Mesothelial cell of epicardium (in vitro differentiated cells): ENCODE measurements around the gene REPS2. TPM values are rescaled to one million over a fixed set of nuclear protein-coding genes. Genes with fewer than 3 reads are reported as not detected.

Source experiments
- DNase-seq, 2 experiments: peaks; one replicate each; pipeline ENCODE4 v3.0.0; 2021; ENCODE audit warnings: low spot score in 2 of 2; ENCODE audit not compliant: unreplicated experiment in 2 of 2
- H3K27ac Mint-ChIP-seq: 2 replicates; pipeline ENCODE4 v1.8.0; 2021; ENCODE audit warnings: mixed read lengths
- H3K27me3 Mint-ChIP-seq: 2 replicates; pipeline ENCODE4 v1.8.0; 2021; ENCODE audit warnings: low read depth, mixed read lengths
- H3K36me3 Mint-ChIP-seq: 2 replicates; pipeline ENCODE4 v1.8.0; 2021; ENCODE audit warnings: mixed read lengths
- H3K4me1 Mint-ChIP-seq: 2 replicates; pipeline ENCODE4 v1.8.0; 2021; ENCODE audit warnings: mixed read lengths
- H3K4me3 Mint-ChIP-seq: 2 replicates; pipeline ENCODE4 v1.8.0; 2021; ENCODE audit warnings: mild to moderate bottlenecking, moderate library complexity, mixed read lengths
- H3K9me3 Mint-ChIP-seq: 2 replicates; pipeline ENCODE4 v1.8.0; 2021; ENCODE audit warnings: mixed read lengths
- CTCF ChIP-seq: fragments of 200-600 bp; sonication (generic); IDR thresholded peaks from one replicate; pipeline ENCODE4 v1.5.0; 2021; ENCODE audit warnings: antibody characterized with exemption; ENCODE audit not compliant: unreplicated experiment
- total RNA-seq: library from RNA; stranded (reverse); gene quantifications from 3 replicates; pipeline ENCODE4 v1.2.1, GENCODE V29; 2021

REPS2 gene
- total RNA-seq, 1 donor from 2014 or later, result 5.2 TPM

GRCh38 chrX:17031827-17032226 is 85.4 kb downstream of the REPS2 start:
- Mint-ChIP-seq H3K27me3 (peaks cover 28% of the 10 kb centered on the region), H3K9me3 (no peaks in the 10 kb centered on the region), H3K4me3 (no peak overlapping the region), H3K4me1 (peaks cover 13% of the 10 kb centered on the region), H3K36me3 (no peaks in the 10 kb centered on the region), H3K27ac (no peak overlapping the region)
- no peak for TF ChIP-seq CTCF
- no peak for DNase-seq

GRCh38 chrX:17032351-17032750 is 85.9 kb downstream of the REPS2 start:
- H3K27me3 Mint-ChIP-seq, result peaks cover 24% of the 10 kb centered on the region
- no peak for DNase-seq
- H3K9me3 Mint-ChIP-seq, result no peaks in the 10 kb centered on the region
- peaks cover 16% of the 10 kb centered on the region for H3K4me1 Mint-ChIP-seq
- TF ChIP-seq CTCF, result no peak
- no peaks in the 10 kb centered on the region for H3K36me3 Mint-ChIP-seq
- H3K4me3 Mint-ChIP-seq, result no peak overlapping the region
- H3K27ac Mint-ChIP-seq, result no peak overlapping the region

- no peak for TF ChIP-seq CTCF
- DNase-seq, result no peak
- H3K9me3 Mint-ChIP-seq, result no peaks in the 10 kb centered on the region
- H3K4me1 Mint-ChIP-seq, result peaks cover 20% of the 10 kb centered on the region
- H3K27ac Mint-ChIP-seq, result no peak overlapping the region
- H3K36me3 Mint-ChIP-seq, result no peaks in the 10 kb centered on the region
- peaks cover 24% of the 10 kb centered on the region for H3K27me3 Mint-ChIP-seq
- no peak overlapping the region for H3K4me3 Mint-ChIP-seq
Measured at GRCh38 chrX:17033225-17033624, 86.8 kb downstream of the REPS2 start.

- no peaks in the 10 kb centered on the region for H3K36me3 Mint-ChIP-seq
- TF ChIP-seq CTCF, result no peak
- no peak for DNase-seq
- no peak overlapping the region for H3K4me3 Mint-ChIP-seq
- H3K27ac Mint-ChIP-seq, result no peak overlapping the region
- H3K4me1 Mint-ChIP-seq, result peaks cover 38% of the 10 kb centered on the region
- H3K27me3 Mint-ChIP-seq, result peaks cover 19% of the 10 kb centered on the region
- H3K9me3 Mint-ChIP-seq, result no peaks in the 10 kb centered on the region
Measured at GRCh38 chrX:17035111-17035510, 88.7 kb downstream of the REPS2 start.

- Mint-ChIP-seq H3K4me3 (no peak overlapping the region), H3K27me3 (peaks cover 14% of the 10 kb centered on the region), H3K9me3 (no peaks in the 10 kb centered on the region), H3K36me3 (no peaks in the 10 kb centered on the region), H3K4me1 (peaks cover 45% of the 10 kb centered on the region), H3K27ac (peak overlapping the region; percentile 3)
- no peak for DNase-seq
- TF ChIP-seq CTCF, result no peak
Measured at GRCh38 chrX:17036171-17036961, 89.9 kb downstream of the REPS2 start.
